Measurements from ENCODE around the gene PCGF1. TPM values are rescaled to one million over a fixed set of nuclear protein-coding genes. Genes with fewer than 3 reads are reported as not detected.

Gene PCGF1
- total RNA-seq, 2 experiments from 2014 or later: 9.9 to 15.9 TPM

DNA sequence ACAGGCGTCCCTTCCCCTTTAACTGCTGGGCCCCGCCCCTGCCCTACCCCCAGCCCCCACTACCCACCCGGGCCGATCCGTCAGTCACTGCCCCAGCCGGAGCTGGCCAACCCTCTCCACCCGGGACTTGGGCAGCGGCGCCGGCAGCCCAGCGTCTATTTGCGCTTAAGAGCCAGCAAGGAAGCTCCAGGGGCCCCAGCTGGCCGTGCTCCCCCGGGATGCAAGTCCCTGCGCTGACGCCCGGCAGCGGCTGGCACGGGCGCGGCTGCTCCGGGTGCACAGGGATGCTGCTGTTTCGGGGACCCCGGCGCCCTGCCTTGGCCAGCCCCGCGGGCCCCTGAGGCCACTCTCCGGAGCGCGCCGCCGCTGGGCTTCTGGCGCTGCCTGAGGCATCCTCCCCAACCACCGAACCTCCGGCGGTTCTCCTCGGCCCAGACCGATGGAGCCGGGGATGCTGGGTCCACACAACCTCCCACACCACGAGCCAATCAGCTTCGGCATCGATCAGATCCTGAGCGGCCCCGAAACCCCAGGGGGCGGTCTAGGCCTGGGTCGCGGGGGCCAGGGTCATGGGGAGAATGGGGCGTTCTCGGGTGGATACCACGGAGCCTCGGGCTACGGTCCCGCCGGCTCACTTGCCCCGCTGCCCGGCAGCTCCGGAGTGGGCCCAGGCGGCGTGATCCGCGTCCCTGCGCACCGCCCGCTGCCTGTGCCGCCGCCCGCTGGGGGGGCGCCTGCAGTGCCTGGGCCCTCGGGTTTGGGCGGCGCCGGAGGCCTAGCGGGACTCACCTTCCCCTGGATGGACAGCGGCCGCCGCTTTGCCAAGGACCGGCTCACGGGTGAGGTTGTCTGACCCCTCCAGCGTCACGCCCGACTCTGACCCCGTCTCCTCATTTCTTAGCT, 7.1 kb upstream of the PCGF1 start, which contains the start of gene TLX2:
TSS of gene TLX2 (plus strand) at position 83 of the 903 bp plus-strand sequence. CDS start at position 440, 357 bp downstream.
- no peak for DNase-seq (ENCODE audit: low spot score)
- Histone ChIP-seq H3K9me3 (ENCODE audit: low read length) (no peaks in the 10 kb centered on the region), H3K36me3 (ENCODE audit: insufficient read depth, low read length) (no peaks in the 10 kb centered on the region), H3K27ac (ENCODE audit: low read depth, low read length, poor library complexity, severe bottlenecking) (no peak within 1 kb of the TSS), H2AFZ (ENCODE audit: low read length) (no peak within 1 kb of the TSS), H3K9me2 (ENCODE audit: insufficient read depth, low read length) (no peaks in the 10 kb centered on the region), H4K20me1 (ENCODE audit: insufficient read depth, low read length) (no peaks in the 10 kb centered on the region), H3K4me2 (ENCODE audit: low read length) (peak within 1 kb of the TSS; percentile 14; the same call in 1 of the 2 replicates), H3K79me2 (ENCODE audit: insufficient read depth, low read depth, low read length) (no peaks in the 10 kb centered on the region), H3K4me3 (ENCODE audit: low read depth, low read length, poor library complexity, severe bottlenecking) (no peak within 1 kb of the TSS), H3K4me1 (ENCODE audit: insufficient read depth, low read length, poor library complexity, severe bottlenecking) (no peaks in the 10 kb centered on the region)
- BruUV-seq (replicated peaks): no TSS peak
- TF ChIP-seq, protein P1, sequence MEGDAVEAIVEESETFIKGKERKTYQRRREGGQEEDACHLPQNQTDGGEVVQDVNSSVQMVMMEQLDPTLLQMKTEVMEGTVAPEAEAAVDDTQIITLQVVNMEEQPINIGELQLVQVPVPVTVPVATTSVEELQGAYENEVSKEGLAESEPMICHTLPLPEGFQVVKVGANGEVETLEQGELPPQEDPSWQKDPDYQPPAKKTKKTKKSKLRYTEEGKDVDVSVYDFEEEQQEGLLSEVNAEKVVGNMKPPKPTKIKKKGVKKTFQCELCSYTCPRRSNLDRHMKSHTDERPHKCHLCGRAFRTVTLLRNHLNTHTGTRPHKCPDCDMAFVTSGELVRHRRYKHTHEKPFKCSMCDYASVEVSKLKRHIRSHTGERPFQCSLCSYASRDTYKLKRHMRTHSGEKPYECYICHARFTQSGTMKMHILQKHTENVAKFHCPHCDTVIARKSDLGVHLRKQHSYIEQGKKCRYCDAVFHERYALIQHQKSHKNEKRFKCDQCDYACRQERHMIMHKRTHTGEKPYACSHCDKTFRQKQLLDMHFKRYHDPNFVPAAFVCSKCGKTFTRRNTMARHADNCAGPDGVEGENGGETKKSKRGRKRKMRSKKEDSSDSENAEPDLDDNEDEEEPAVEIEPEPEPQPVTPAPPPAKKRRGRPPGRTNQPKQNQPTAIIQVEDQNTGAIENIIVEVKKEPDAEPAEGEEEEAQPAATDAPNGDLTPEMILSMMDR (conservative IDR thresholded peaks at IDR 0.05; ENCODE audit: low read length): no peak
- no peak for TF ChIP-seq EZH2phosphoT487 (IDR thresholded peaks at IDR 0.05; ENCODE audit: borderline replicate concordance, low read depth, low read length)
- ChIA-PET POLR2A (interaction anchor here (0.6 kb wide), 1 partner anchor 206 kb away, joined by 4 read pairs; no protein-coding TSS in a partner anchor), CTCF (ENCODE audit: unreplicated experiment) (no interaction called here)
- intact Hi-C loops (cut with micrococcal nuclease; ENCODE audit: unreplicated experiment): no loop called here

DNA sequence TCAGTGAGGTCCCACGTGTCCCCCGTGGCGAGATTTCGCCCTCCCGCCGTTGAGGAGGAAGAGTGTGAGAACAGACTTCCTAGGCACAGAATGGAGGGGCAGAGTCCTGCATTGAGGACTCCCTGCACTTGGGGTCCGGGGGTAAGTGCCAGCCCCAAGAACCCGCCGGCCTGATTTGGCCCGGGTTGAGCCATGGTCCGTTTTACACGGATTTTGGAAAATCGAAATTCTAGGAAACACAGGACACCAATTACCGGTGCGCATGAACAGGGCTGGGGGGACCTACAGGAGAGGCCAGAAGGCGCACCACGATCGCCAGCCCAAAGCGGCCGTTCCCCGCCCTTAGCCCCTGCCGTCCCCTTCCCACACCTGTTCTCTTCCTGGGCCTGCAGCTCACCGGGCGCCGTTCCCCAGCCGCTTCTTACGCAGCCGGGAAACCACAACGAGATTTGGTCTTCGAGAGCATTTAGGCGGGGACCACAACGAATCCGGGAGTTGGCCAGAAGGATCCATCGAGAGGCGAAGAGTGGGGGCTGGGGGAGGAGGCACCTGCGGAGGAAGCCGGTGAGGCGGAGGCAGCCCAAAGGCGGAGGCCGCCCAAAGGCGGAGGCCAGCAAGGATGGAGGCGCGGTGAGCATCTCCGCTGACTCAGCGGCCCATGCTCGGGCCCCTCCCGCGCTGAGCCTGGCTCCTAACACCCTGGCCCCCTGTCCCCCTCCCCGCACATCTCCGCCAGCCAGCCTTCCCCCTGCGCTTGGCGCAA, 6.3 kb upstream of the PCGF1 start:
- intact Hi-C loops (cut with micrococcal nuclease; ENCODE audit: unreplicated experiment): no loop called here
- no peak overlapping the region for H3K4me3 ChIP-seq (ENCODE audit: low read depth, low read length, poor library complexity, severe bottlenecking)
- no TSS peak for BruUV-seq (replicated peaks)

More for the DNA sequence above, 6.3 kb upstream of the PCGF1 start:
- peak; percentile 82; the same call in 1 of the 2 replicates for TF ChIP-seq EZH2phosphoT487 (IDR thresholded peaks at IDR 0.05; ENCODE audit: borderline replicate concordance, low read depth, low read length)
- TF ChIP-seq, protein P1 (conservative IDR thresholded peaks at IDR 0.05; ENCODE audit: low read length): no peak
- H3K4me1 ChIP-seq (ENCODE audit: insufficient read depth, low read length, poor library complexity, severe bottlenecking): no peaks in the 10 kb centered on the region
- CTCF ChIA-PET (ENCODE audit: unreplicated experiment): no interaction called here
- no peaks in the 10 kb centered on the region for H3K9me3 ChIP-seq (ENCODE audit: low read length)
- H3K36me3 ChIP-seq (ENCODE audit: insufficient read depth, low read length): no peaks in the 10 kb centered on the region
- H3K4me2 ChIP-seq (ENCODE audit: low read length): peak overlapping the region; percentile 14; the same call in 1 of the 2 replicates
- no peaks in the 10 kb centered on the region for H3K9me2 ChIP-seq (ENCODE audit: insufficient read depth, low read length)
- no peaks in the 10 kb centered on the region for H3K79me2 ChIP-seq (ENCODE audit: insufficient read depth, low read depth, low read length)
- no peak overlapping the region for H2AFZ ChIP-seq (ENCODE audit: low read length)
- H4K20me1 ChIP-seq (ENCODE audit: insufficient read depth, low read length): no peaks in the 10 kb centered on the region
- no peak overlapping the region for H3K27ac ChIP-seq (ENCODE audit: low read depth, low read length, poor library complexity, severe bottlenecking)
- no peak for DNase-seq (ENCODE audit: low spot score)
- POLR2A ChIA-PET: interaction anchor here (0.6 kb wide), 1 partner anchor 205 kb away, joined by 4 read pairs; no protein-coding TSS in a partner anchor
